Aorta (tissue), 5 donors: Measurements from ENCODE around the gene CD101. TPM values are rescaled to one million over a fixed set of nuclear protein-coding genes. Genes with fewer than 3 reads are reported as not detected.

Experiments
- ATAC-seq: fragments of 200-7000 bp; cut with Tn5 transposase; one replicate; pipeline ENCODE4 v1.9.1; 2022; ENCODE audit warnings: moderate library complexity; ENCODE audit not compliant: low FRiP score
- DNase-seq, 2 donors: peaks; one replicate each; pipeline ENCODE4 v3.0.0-alpha.2; 2020
- H3K27ac ChIP-seq, 2 donors: one replicate each; pipeline ENCODE4 v1.5.1; 2013; ENCODE audit warnings: low read length in 2 of 2, mild to moderate bottlenecking in 2 of 2, moderate library complexity in 2 of 2, control low read depth in 1 of 2, inconsistent platforms in 1 of 2, low read depth in 1 of 2
- H3K27me3 ChIP-seq, 2 donors: one replicate each; pipeline ENCODE4 v1.6.1; 2013; ENCODE audit warnings: control low read depth in 1 of 2, low read length in 1 of 2, mild to moderate bottlenecking in 1 of 2, moderate library complexity in 1 of 2; ENCODE audit not compliant: insufficient read depth in 2 of 2, control insufficient read depth in 1 of 2
- H3K36me3 ChIP-seq, 2 donors: one replicate each; pipeline ENCODE4 v1.6.1; 2013; ENCODE audit warnings: control low read depth in 1 of 2, low read length in 1 of 2, mild to moderate bottlenecking in 1 of 2; ENCODE audit not compliant: insufficient read depth in 2 of 2, control insufficient read depth in 1 of 2
- H3K4me1 ChIP-seq, 2 donors: one replicate each; pipeline ENCODE4 v1.6.1; 2013; ENCODE audit warnings: low read length in 2 of 2, control low read depth in 1 of 2, mild to moderate bottlenecking in 1 of 2, moderate library complexity in 1 of 2; ENCODE audit not compliant: insufficient read depth in 2 of 2, control insufficient read depth in 1 of 2
- H3K4me3 ChIP-seq, 2 donors: one replicate each; pipeline ENCODE4 v1.5.1; 2013; ENCODE audit warnings: low read length in 2 of 2, control low read depth in 1 of 2, mild to moderate bottlenecking in 1 of 2
- H3K9me3 ChIP-seq: one replicate; pipeline ENCODE4 v1.6.1; 2013; ENCODE audit warnings: mild to moderate bottlenecking, low read length; ENCODE audit not compliant: control insufficient read depth
- WGBS, 2 donors: extraction: QIAGEN DNeasy Blood & Tissue Kit; methylation state at CpG; one replicate each; pipeline ENCODE4 v1.1.7; 2013; 5-methylcytosine and 5-hydroxymethylcytosine counted together
- intact Hi-C, 2 donors: fragments of 100-400 bp; cut with DNase I; formaldehyde crosslinking; loops; one replicate each; pipeline versions ENCODE4 v1.14.2 to v1.15.0; 2022
- long read RNA-seq, 2 donors: library from polyadenylated mRNA; unstranded; transcript quantifications; one replicate each; pipeline ENCODE4 v2.0.0, GENCODE V29; 2020 to 2021
- polyA plus RNA-seq, 2 donors: library from polyadenylated mRNA; stranded (reverse); fragments of 200-250 nt; gene quantifications; one replicate each; pipeline ENCODE4 v1.2.3, GENCODE V29; 2013
- total RNA-seq, 2 donors: library from RNA; stranded (reverse); fragmentation: NEBNext Ultra II Directional; extraction: Animal tissue kit (Norgen Biotek cat#: 25700); gene quantifications; one replicate each; pipeline ENCODE4 v1.2.1, GENCODE V29; 2021
- donor health status: healthy with polysubstance abuse.
- donor health status: Bipolar disorder and iron deficiency.
- donor health status: DM: no; HTN: no; CAD: no.
- donor health status: DM: no; HTN: no; CAD: no.
- donor health status: DM: yes; HTN: yes; CAD: no.

Gene CD101, protein sequence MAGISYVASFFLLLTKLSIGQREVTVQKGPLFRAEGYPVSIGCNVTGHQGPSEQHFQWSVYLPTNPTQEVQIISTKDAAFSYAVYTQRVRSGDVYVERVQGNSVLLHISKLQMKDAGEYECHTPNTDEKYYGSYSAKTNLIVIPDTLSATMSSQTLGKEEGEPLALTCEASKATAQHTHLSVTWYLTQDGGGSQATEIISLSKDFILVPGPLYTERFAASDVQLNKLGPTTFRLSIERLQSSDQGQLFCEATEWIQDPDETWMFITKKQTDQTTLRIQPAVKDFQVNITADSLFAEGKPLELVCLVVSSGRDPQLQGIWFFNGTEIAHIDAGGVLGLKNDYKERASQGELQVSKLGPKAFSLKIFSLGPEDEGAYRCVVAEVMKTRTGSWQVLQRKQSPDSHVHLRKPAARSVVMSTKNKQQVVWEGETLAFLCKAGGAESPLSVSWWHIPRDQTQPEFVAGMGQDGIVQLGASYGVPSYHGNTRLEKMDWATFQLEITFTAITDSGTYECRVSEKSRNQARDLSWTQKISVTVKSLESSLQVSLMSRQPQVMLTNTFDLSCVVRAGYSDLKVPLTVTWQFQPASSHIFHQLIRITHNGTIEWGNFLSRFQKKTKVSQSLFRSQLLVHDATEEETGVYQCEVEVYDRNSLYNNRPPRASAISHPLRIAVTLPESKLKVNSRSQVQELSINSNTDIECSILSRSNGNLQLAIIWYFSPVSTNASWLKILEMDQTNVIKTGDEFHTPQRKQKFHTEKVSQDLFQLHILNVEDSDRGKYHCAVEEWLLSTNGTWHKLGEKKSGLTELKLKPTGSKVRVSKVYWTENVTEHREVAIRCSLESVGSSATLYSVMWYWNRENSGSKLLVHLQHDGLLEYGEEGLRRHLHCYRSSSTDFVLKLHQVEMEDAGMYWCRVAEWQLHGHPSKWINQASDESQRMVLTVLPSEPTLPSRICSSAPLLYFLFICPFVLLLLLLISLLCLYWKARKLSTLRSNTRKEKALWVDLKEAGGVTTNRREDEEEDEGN
- 1 to 10 TPM; 1.2 to 2.4 TPM for total RNA-seq
- 1 to 10 TPM in 1 of 2 donors, not detected in 1; 2.4 TPM for polyA plus RNA-seq
- long read RNA-seq, donor 1 = 0 reads
- long read RNA-seq, donor 2, partial matches to known transcripts = 1 of 1 reads
- long read RNA-seq, donor 2, other reads (novel, unspliced or antisense) = 0 of 1 reads

DNA sequence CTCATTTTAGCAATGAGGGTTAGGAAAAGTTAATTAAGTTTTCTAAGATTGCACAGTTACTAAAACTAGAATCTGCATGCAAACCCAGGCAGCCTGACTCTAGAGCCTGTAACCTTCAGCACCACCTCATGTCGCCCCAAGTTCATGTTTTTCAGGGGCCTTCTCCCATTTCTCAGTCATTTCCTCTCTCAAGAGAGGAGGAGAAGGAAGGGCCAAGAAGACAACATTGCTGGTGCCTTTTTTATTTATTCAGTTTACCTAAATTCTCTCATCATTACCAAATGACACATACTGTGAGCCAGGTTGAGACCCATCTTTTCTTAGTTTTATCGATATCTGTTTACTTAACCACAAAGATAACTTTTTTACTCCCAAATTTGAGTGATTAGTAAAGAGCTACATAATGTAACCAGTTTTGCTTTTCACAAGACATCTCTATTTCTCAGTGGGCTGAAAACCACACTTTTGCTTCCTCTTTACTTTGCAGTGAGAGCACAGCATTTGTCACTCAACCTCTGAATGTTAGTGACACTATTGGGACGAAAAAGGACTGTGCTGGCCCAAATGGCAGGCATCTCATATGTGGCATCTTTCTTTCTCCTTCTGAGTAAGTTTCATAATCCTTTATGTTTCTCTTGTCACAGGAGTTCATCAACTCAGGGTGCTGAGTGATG lies at the start of gene CD101:
Gene CD101, plus strand, starts transcription at position 507 of the 674 bp plus-strand sequence. Its CDS starts 58 bp downstream, at position 565.
- Histone ChIP-seq H3K36me3 (no peaks in the 10 kb centered on the region), H3K4me1 (no peaks in the 10 kb centered on the region), H3K9me3 (no peaks in the 10 kb centered on the region), H3K4me3 (no peak within 1 kb of the TSS), H3K27ac (no peak within 1 kb of the TSS), H3K27me3 (no peaks in the 10 kb centered on the region)
- DNase-seq = no peak
- WGBS, 2 donors = 90 to 92% methylated on average over 3 of the region's 3 CpGs
- intact Hi-C loops = no loop called here
- no peak for ATAC-seq

DNA sequence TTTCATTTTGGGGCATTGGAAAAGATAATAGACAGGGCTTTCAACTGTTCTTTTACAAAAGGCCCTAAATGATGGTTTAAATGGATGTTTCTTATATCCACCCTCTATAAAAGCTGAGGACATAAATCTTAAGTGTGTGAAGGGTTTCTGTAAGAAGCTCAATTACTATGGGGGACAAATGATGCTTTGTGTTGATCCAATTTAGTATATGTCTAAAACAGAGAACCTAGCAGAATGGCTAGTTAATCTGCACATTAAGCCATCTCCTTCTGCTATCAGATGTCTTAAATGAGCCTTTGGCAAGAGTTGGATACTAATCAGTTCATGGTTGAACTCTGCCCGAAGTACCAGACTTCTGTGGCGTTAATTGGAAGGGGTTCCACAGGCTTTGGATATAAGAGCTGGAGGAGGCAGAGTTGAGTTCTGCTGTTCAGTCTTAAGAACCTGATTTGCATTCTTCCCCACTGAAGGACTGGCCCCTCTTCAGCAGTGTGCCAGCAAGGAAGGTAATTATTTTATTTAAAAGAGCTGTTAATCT lies 48.8 kb upstream of the CD101 start:
- H3K36me3 ChIP-seq = peaks cover 0 to 4% of the 10 kb centered on the region in 2 donors
- DNase-seq (no peak), ATAC-seq (no peak)
- 92 to 97% methylated on average over 2 of the region's 2 CpGs for WGBS, 2 donors
- H3K27ac ChIP-seq = no peak overlapping the region
- intact Hi-C loops = no loop called here
- H3K4me3 ChIP-seq = no peak overlapping the region
- no peaks in the 10 kb centered on the region for H3K4me1 ChIP-seq
- H3K27me3 ChIP-seq = no peaks in the 10 kb centered on the region
- H3K9me3 ChIP-seq = no peaks in the 10 kb centered on the region

DNA sequence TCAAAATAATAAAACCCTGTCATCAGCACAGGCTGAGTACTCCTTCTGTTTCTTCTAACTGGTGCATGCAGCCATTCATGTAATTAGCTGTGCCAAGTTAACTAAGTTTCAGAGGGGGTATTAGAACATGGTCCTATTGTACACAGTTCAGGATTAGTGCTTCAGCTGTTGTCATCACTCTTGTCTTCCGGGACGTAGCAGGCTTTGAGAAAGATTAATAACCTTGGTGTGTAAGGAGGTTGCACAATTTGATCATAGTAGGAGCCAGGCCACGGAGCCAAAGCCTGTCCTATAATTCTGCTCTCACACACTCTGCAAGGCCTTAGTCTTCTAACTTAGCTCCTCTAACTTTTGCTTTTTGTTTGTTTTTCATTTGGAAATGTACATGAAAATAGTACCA lies 47.1 kb upstream of the CD101 start:
- Histone ChIP-seq H3K27me3 (no peaks in the 10 kb centered on the region), H3K4me3 (no peak overlapping the region), H3K27ac (no peak overlapping the region), H3K4me1 (no peaks in the 10 kb centered on the region), H3K9me3 (no peaks in the 10 kb centered on the region), H3K36me3 (peaks cover 0 to 3% of the 10 kb centered on the region in 2 donors)
- no peak for DNase-seq
- WGBS, 2 donors = 51 to 71% methylated on average over 3 of the region's 3 CpGs
- intact Hi-C loops = no loop called here
- peak; percentile 48 for ATAC-seq

DNA sequence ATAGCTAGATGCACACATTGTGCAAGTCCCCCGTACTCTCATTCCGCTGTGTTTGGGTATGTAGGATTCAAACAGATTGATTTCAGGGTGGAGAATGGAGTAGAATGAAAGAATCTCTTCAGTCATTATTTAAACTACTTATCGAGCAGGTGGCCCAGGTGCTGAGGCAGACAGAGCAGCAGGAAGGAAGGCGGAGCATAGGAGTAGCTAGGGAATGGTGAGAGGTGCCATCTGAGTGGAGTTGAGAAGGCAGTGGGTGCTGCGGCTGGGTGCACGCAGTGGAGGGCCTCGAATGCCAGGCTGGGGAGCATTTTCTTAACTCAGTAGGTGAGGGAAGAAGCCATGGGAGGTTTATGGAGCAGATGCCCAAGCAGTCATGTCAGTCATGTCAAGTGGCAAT lies 45.2 kb upstream of the CD101 start:
- DNase-seq (no peak), ATAC-seq (no peak)
- Histone ChIP-seq H3K9me3 (no peaks in the 10 kb centered on the region), H3K36me3 (peaks cover 0 to 4% of the 10 kb centered on the region in 2 donors), H3K4me3 (no peak overlapping the region), H3K27ac (no peak overlapping the region), H3K4me1 (no peaks in the 10 kb centered on the region), H3K27me3 (no peaks in the 10 kb centered on the region)
- WGBS, 2 donors = 97 to 98% methylated on average over 7 of the region's 7 CpGs
- intact Hi-C loops = no loop called here

DNA sequence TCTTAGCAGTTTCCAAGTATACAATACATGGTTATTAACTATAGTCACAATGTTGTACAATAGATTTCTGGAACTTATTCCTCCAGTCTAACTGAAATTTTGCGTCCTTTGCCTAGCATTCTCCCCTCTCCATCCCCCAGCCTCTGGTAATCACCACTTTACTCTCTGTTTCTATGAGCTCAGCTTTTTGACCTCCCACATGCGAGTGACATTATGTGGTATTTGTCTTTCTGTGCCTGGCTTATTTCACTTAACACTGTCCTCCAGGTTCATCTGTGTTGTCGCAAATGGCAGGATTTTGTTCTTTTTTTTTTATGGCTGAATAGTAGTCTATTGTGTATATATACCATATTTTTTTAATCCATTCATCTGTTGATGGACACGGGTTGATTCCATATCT lies 43.9 kb upstream of the CD101 start:
- no peak overlapping the region for H3K27ac ChIP-seq
- intact Hi-C loops = no loop called here
- H3K4me3 ChIP-seq = no peak overlapping the region
- no peak for DNase-seq
- peaks cover 0 to 9% of the 10 kb centered on the region in 2 donors for H3K36me3 ChIP-seq
- H3K9me3 ChIP-seq = no peaks in the 10 kb centered on the region
- no peak for ATAC-seq
- no peaks in the 10 kb centered on the region for H3K27me3 ChIP-seq
- no peaks in the 10 kb centered on the region for H3K4me1 ChIP-seq
- 88 to 91% methylated on average over 4 of the region's 4 CpGs for WGBS, 2 donors

DNA sequence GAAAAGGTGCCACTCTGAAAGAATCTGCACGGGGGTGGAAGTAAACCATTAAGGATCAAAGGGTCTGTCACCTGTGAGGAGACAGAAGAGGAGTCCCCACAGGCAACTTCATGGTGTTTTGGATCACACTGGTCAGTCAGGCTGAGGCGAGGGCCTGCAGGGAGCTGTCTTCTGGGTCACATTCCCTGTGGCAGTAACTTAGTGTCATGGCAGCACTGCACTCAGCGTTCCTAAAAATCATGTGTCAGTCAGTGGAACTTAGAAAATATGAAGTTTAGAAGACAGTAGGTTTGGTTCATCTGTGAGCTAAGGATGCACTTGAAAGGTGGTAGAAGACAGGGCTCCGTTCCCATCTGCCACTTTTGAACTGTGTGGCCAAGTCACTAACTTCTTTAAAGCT lies 43.5 kb upstream of the CD101 start:
- H3K4me1 ChIP-seq = no peaks in the 10 kb centered on the region
- no peak for ATAC-seq
- H3K4me3 ChIP-seq = no peak overlapping the region
- WGBS, 2 donors = 84 to 85% methylated on average over 4 of the region's 4 CpGs
- no peaks in the 10 kb centered on the region for H3K27me3 ChIP-seq
- DNase-seq = no peak
- no peak overlapping the region for H3K27ac ChIP-seq
- H3K9me3 ChIP-seq = no peaks in the 10 kb centered on the region
- peaks cover 0 to 9% of the 10 kb centered on the region in 2 donors for H3K36me3 ChIP-seq
- intact Hi-C loops = no loop called here

DNA sequence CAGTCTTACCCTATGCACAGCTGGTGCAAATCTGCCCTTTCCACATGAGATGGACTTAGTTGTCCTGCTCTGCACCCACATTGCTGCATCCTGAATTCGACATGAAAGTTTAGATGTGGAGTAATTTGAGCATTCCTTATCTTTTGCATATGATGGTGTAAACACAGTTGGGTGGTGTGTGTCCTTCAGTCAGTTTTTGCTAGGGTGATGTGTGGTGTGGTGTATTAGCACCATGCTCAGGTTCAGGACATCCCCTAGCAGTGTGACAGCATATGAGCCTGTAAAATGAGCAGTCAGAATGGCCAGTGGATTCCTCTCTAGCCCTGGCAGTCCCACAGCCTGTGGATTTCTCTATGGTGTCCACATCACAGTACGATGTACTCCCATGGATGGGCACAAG lies 42.6 kb upstream of the CD101 start:
- Histone ChIP-seq H3K4me1 (no peaks in the 10 kb centered on the region), H3K27me3 (no peaks in the 10 kb centered on the region), H3K36me3 (peaks cover 0 to 9% of the 10 kb centered on the region in 2 donors), H3K4me3 (no peak overlapping the region), H3K9me3 (no peaks in the 10 kb centered on the region), H3K27ac (no peak overlapping the region)
- intact Hi-C loops = no loop called here
- 72 to 84% methylated on average over 2 of the region's 2 CpGs for WGBS, 2 donors
- DNase-seq (no peak), ATAC-seq (no peak)

DNA sequence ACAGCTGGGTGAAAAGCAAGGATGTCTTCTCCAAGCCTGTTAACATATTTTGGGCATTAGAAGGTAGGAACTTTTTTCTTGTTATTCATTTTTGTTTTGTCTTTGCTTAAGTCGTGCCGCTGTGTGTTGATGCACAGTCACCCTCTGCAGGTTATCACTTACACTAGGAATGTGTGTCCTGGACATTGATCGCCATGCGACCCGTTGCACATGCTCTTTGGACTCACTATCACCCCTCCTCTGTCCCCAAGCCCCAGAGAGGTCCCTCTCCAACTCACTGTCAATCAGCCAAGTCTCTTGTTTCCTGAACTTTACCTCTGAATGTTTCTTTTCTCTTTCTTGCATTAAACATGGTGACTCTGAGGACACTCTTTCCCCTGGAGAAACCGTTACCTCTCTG lies 40.0 kb upstream of the CD101 start:
- DNase-seq (no peak), ATAC-seq (no peak)
- WGBS, 2 donors = 91 to 95% methylated on average over 6 of the region's 6 CpGs

More for the DNA sequence above, 40.0 kb upstream of the CD101 start:
- Histone ChIP-seq H3K27me3 (no peaks in the 10 kb centered on the region), H3K9me3 (no peaks in the 10 kb centered on the region), H3K4me1 (no peaks in the 10 kb centered on the region), H3K36me3 (peaks cover 0 to 7% of the 10 kb centered on the region in 2 donors), H3K27ac (no peak overlapping the region), H3K4me3 (no peak overlapping the region)
- intact Hi-C loops = no loop called here
